Neural progenitor cell (in vitro differentiated cells): Measurements from ENCODE around the gene ADAM23.
A peak's percentile ranks its signal among the peaks of the same experiment; 100 is the strongest.

ENCODE experiments used
- EZH2 ChIP-seq: fragments of 200-600 bp; sonication (generic); IDR thresholded peaks from 2 replicates; pipeline ENCODE4 v1.6.1; 2017; ENCODE audit warnings: antibody characterized with exemption, mild to moderate bottlenecking, moderate library complexity
- EZH2phosphoT487 ChIP-seq: fragments of 200-600 bp; sonication (generic); IDR thresholded peaks from 2 replicates; pipeline ENCODE4 v1.6.1; 2017; ENCODE audit warnings: antibody characterized with exemption
- TF ChIP-seq, protein P1 (sequence below): fragments of 200-600 bp; sonication (generic); IDR thresholded peaks from 2 replicates; pipeline ENCODE4 v1.5.1; 2017; ENCODE audit warnings: antibody characterized with exemption, mild to moderate bottlenecking

DNA sequence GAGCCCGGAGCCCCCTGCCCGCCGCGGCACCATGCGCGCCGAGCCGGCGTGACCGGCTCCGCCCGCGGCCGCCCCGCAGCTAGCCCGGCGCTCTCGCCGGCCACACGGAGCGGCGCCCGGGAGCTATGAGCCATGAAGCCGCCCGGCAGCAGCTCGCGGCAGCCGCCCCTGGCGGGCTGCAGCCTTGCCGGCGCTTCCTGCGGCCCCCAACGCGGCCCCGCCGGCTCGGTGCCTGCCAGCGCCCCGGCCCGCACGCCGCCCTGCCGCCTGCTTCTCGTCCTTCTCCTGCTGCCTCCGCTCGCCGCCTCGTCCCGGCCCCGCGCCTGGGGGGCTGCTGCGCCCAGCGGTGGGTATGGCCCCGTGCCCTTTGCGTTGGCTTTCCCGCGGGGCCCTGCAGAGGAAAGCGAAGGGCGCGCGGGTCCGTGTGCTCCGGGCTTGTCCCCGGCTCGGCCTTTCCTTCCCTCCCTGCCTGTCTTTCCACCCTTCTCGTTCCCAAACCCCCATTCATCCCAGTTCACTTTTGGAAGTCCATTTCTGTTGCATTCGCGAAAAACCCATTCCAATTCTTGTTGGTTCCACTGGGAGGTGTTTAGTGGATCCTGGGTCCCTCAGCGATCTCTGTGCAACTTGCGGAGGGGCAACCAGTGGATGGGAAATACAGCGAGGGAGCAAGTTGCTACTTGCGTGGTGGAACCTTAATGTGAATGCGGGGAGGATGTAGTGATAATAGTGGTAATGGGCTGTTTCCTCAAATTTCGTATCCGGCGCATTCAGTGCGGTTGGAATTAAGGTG, 599 bp downstream of the ADAM23 start:
- peak; percentile 47 for TF ChIP-seq EZH2
- TF ChIP-seq, protein P1, sequence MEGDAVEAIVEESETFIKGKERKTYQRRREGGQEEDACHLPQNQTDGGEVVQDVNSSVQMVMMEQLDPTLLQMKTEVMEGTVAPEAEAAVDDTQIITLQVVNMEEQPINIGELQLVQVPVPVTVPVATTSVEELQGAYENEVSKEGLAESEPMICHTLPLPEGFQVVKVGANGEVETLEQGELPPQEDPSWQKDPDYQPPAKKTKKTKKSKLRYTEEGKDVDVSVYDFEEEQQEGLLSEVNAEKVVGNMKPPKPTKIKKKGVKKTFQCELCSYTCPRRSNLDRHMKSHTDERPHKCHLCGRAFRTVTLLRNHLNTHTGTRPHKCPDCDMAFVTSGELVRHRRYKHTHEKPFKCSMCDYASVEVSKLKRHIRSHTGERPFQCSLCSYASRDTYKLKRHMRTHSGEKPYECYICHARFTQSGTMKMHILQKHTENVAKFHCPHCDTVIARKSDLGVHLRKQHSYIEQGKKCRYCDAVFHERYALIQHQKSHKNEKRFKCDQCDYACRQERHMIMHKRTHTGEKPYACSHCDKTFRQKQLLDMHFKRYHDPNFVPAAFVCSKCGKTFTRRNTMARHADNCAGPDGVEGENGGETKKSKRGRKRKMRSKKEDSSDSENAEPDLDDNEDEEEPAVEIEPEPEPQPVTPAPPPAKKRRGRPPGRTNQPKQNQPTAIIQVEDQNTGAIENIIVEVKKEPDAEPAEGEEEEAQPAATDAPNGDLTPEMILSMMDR = peak; percentile 7
- TF ChIP-seq EZH2phosphoT487 = peak; percentile 45
